ENCODE measurements around the gene ATP8A1.

Gene ATP8A1

DNA sequence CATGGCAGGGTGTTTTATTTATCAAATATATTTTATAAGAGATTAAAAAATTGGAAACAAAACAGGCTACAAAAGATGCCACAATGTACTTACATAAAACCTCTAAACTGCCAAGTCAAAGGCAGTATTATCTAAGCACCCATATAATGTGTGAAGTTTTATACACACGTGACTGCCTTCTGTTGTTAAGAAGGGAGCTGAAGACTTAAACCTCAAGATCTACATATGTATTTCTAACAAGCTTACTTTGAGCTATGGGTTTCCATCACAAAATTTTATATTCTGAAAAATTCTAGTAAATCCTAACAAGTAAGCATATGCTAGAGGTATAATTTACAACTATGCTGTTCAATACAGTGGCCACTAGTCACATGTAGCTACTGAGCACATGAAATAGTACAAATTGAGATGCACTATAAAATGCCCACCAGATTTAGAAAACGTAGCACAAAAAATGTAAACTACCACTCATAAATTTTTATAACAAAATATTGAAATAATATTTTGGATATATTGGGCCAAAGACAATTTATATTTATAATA, 9.8 kb downstream of the ATP8A1 start:
- no peak for DNase-seq

DNA sequence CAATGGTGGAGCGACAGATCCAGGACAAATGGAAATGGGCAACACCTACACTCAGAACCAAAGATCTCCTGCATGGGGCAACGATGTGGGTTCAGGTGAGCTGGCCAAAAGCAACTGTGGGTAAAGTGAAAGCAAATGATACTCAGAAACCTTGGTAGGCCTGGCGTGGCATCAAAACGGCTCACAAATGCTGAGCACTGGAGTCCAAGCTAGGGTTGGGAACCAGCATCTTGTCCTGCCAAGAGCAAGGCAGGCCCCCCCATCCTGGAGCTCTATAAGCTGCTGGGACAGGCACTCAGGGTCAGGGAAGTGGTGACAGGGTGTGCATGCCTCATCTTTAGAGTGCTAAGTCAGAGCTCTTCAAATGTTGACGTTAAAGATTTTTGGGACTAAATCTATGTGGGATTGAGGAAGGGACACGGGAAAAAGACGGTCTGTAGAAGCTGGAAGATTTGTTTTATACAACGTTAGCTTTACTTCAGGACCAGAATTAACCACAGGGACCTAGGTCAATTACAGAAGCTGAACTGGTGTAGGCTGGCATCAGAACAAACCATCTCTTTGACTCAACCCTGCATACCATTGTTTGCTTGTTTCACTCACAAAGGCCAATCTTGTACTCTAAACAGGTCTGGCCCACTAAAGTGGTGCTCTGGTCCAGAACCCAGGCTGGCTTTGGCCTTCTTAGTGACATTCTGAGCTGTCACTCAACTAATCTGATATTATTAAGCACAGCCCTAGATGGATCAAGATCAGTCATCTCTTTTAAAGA, 10.7 kb downstream of the ATP8A1 start:
- DNase-seq, result no peak

DNA sequence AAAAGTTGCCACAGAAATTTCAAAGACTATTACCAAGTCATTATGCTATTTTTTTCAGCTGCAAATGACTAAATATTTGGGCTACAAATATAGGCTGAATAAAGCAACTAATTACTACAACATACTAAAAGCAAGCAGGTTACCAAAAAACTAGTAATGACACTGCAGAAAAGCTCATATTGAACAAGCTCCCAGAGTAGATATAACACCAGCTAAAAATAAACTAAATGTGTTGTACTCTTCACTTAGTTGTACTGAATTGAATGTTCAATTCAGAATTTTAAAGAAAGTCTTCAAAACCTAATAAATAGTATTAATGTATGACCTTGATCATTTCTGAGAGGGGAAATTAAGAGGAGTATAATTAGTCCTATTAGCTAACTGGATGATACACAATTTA, 12.0 kb downstream of the ATP8A1 start:
- no peak for DNase-seq

DNA sequence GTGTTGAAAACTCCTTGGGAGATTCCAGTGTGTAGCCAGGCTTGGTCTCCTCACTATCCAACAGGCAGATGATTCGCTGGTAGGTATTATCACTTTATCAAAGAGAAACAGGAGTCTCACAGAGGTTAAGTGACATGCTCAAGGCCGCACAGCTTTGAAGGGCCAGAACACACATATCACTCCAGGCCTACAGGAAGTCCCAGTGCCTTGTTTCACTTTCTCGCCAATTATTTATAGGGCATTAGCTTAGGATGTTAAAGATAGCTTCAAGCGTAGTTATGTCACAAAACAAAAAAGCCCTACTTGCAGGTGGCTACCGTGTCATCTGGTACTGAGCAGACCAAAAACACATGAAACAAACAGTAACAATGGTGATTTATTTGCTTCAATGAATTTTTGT, 13.2 kb downstream of the ATP8A1 start:
- no peak for DNase-seq

DNA sequence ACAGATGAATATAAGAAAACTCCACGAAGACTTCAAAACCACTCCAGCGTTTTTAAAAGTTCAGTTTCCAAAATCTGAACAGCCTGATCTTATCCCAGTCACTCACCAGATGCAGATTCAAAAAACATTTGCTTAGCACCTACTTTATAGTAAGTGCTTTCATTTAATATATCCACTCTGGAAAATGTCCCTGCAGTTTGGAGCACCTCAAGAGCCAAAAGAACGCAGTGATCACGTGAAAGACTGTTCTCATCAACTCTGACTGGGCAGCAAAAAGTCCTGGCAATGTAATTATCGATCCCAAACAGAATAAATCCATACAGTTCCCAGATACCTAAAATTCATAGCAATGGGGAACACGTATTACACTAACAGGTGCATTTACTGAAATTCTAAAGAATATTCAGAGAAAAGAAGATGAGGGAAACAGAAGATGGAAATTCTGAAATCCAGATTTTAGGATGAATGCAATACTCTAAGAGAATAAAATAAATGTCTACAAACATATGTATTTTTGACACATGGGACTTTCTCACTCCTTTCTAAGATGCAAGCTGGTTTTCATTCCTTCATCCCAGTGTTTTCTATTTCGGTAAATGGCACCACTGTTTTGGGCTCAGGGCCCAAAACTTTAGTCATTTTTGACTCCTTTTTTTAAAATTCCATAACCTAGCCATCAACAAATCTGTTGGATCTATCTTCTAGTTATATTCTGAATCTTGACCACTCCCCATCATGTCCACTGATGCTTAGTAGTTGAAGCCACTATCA, 13.9 kb downstream of the ATP8A1 start:
- no peak for DNase-seq

DNA sequence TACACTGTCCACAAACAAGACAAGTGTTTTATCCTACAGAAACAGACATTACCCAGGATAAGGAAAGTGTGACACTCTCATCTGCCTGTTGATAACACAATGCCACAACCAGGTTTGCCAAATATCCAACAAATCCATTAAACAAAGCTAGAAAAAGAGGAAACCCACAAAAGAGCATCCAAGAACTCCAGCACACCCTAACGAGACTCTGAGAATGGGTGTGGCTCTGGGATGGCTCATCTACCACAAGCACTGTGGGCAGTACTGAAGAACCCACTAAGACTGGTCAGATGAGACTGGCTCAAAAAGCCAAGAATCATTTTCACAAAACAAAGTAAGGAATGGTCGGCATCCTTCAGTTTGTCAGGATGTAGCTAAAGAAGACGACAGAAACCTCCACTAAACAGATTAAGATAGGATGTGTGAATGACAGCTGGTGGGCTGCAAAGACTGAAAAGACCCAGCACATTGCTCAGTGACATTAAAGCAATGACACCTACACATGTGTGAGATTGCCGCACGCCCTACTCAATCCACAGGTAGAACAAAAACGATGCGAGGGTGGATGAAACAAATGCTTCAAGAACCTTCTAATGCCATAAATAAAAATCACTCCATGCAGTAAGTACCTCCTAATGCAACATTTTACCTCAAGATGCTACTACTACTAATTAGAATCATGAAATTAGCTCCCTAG, 14.7 kb downstream of the ATP8A1 start:
- no peak for DNase-seq

DNA sequence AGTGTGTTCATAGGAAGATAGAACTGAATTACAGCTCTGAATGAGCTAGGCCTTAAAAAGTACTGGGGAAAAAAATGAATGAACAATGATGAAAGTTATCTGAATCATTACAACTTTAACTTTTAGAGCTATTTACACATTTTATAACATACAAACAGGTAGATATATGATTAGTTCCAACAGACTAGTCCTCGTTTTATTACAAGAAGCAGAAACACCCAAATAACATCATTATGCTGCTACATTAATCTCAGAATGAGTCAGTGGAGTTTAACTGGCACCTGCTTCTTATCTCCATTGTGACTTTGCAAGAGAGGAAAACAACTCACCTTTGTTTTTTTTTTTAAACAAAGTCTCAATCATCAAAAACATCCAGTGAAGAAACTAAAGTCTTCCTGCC, 15.2 kb downstream of the ATP8A1 start:
- no peak for DNase-seq

DNA sequence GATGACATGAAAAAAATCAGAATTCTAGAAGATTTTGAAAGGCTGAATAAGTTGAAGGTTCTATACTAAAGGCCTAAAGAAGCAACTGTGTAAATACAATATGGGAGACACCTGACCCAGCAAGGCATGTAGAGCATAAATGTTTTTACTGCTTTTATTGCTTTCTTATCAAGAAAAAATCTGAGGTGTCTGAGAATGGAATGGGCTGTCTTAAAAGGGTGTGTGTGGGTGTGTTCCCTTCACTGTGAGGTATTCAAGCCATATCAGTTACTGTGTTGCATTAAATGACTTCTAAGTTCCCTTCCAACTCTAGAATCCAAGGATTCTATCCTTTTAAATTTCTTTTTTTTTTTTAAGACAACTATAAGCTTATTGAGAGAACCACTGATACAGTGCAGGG, 15.7 kb downstream of the ATP8A1 start:
- no peak for DNase-seq

DNA sequence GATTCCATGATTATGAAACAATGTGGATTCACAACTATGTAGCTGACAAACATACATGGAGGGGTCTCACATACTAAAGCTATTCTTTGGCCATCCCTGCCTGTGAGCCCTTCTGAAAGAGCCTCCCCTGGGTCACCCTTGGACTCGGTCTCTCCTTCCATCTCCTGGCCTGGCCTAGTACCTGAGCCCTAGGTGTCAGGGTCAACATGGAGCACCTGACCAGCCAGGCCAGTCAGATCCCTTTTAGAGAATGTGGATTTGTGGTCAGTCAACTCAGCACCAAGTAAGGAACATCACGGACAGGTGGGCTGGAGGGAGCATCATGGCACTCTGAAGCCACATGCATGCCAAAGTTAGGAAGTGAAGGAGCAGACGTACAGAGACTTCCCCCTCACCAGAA, 16.3 kb downstream of the ATP8A1 start:
- DNase-seq, result no peak

DNA sequence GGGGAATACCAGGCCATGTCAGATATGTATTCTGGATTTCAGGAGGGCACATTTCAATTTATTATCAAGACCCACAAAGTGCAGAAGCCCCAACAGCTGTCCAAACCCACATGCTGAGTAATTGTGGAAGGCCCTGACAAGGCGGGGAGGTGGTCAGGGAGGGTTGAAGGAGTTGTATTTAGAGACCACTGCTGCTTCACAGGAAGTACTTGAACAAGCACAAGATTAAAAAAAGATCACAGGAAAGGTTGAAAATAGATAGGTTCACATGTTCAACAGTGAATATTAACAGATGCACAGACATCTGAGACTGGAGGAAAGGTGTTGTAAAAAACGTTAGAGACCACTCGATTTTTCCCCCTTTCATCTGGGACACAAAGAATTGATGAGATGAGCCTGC, 17.9 kb downstream of the ATP8A1 start:
- no peak for DNase-seq

DNA sequence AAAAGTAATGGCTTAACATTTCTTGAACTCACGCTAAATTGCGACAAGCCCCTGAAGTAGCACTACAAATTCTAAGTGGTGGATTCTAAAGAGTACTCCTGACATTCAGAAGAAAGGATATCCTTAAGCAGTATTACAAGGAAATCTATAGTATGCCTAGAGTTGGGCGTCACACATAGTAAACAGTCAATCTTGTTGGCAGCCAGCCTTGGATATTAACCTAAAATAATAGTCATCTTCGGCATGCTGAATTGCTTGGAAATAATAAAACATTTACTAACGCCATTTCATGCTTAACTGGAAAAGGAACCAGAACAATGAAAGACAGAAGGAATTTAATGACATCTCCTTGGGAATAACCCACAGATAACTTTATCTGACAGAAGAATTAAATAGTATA, 18.6 kb downstream of the ATP8A1 start:
- DNase-seq, result no peak

DNA sequence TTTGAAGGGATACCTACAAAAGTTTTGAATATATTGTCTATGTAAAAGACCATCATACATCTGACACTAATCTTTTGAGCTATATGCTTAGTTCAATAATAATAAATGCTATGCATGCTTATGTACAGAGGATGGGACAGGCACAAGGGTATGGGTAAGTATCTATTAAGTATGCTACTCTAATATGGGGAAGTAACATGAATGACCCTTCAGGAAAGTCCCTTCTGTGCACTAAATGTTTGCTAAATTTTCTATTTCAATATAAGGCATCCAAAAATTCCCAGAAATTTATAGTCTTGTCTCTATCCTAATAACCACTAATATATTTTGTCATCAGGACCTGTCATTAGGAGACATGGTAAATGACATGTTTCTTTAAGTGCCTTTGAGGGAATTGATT, 19.0 kb downstream of the ATP8A1 start:
- no peak for DNase-seq

DNA sequence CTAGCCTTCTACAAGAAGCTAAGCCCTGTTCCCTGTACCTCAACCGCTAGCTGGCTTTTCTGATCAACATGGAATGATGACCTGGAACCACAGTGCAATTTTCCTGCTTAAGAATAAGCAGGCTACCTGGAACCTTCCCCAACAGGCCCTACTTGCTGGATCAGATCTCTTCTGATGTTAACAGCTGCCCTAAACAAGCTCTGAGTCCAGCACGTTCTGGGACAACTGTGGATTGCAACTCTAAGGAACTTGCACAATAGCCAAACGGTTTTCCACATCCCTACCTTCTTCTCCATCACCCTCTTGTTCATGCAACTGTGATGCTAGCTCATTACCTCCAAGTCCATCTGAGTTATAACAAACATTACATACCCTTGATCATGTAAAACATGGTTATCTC, 19.8 kb downstream of the ATP8A1 start:
- DNase-seq, result no peak

DNA sequence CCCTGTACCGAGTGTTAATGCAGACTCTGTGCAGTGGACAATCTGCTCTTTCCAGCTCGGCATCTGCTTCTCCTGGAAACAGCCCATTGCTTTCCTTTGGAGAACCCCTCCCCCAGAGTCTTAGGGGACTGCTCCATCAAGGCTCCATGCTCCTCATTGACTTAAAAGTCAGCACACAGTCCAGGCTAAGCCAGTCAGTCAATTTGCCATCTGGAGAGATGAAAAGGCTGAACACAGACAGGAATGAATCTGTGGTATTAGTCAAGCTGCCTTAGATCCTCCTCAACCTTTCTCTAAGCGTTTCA, 20.3 kb downstream of the ATP8A1 start:
- DNase-seq, result no peak

DNA sequence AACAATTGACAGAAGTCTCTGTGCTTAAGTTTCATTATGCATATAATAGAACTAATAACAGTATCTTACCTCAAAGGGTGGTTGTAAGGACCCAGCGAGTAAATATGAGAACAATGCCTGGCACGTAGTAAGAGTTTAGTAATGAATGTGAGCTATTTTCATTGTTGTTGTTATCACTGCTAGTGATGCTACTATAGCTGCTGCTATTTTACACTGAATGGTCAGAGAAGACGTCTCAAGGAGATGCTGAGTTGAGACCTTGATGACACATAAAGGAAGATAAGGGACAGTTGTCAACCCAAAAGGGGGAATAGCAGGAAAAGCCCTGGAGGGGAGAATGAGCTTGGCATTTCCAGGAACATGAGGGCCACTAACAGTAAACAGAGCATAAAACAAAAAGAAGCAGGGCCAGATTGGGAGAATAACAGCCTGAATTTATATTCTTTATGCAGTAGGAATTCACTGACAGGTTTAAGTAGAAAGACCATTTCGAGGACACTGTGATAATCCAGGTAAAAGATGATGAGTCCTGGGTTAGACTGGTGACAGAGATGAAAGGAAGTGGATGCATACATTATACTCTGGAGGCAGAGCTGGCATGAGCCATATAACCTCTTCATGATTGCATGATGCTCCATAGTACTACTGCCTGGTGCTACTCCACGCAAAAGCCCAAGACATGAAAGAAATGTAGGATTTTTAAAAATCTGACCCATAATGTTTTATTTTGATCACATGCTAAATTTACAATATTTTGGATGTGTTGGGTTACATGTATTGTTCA, 23.1 kb downstream of the ATP8A1 start:
- no peak for DNase-seq

DNA sequence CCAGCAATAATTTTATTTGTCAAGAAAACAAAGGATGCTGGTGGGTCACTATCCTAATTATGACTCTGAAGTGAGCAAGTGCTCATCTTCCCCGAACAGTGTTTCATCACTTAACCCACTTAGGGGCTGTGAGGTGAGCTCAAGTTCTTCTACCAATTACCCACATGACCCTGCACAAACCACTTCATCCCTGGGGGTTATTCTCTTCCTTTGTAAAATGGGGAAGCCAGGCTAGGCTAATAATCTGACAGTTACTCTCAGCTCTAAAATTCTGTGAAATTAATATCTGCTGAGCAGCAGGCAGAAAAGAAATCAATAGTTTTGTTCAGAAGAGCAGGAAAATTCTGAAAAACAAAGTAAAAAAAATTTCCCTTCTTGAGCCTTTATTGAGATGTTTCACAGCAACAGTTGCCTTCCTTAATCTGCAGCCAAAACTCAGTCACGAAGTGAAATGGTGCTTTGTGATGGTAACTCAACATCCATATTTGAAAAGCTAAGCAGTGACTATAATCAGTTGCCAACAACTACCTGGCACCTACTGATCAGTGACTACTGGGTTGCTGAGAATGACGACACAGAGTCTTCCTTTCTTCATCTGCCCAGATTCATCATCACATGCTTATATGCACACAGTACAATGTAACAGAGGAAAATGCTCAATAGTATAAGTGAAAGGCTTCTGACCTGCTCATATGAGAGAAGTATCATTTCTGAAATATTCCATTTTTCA, 24.1 kb downstream of the ATP8A1 start:
- DNase-seq, result no peak

DNA sequence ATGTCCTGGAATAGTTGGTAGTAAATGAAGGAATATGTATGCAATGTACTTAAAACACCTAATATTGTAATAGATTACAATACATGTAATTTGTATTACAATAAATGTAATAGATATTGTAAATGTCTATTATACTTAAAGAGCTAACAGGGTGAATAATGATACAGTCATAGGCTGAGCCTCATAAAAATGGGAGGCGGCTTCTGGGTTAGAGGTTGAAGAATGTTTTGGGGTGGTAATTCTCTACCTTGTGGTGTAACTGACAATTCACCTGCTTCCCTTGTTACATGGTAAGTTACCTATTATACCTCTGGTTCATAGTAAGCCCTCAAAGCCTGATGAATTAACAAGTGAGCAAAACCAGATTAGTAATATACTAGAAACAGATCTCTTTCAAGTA, 26.0 kb downstream of the ATP8A1 start:
- no peak for DNase-seq

DNA sequence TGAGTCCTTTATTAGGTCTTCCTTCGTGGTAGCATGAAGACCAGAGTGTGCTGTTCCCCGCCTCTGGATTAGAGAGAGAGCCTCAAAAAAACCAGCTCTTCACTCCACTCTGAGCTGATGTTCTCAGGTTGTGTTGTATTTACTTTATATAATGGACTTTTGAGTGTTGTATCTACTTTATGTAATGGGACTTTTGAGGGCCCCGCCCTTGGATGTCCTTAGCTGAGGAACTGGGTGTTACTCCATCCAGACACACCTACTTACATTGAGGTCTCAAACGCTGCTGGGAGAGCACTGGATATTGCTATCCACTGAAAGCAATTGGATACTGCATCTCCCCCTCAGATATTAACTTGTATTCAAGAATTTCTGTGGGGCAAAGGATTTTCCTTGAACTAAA, 28.2 kb downstream of the ATP8A1 start:
- no peak for DNase-seq

DNA sequence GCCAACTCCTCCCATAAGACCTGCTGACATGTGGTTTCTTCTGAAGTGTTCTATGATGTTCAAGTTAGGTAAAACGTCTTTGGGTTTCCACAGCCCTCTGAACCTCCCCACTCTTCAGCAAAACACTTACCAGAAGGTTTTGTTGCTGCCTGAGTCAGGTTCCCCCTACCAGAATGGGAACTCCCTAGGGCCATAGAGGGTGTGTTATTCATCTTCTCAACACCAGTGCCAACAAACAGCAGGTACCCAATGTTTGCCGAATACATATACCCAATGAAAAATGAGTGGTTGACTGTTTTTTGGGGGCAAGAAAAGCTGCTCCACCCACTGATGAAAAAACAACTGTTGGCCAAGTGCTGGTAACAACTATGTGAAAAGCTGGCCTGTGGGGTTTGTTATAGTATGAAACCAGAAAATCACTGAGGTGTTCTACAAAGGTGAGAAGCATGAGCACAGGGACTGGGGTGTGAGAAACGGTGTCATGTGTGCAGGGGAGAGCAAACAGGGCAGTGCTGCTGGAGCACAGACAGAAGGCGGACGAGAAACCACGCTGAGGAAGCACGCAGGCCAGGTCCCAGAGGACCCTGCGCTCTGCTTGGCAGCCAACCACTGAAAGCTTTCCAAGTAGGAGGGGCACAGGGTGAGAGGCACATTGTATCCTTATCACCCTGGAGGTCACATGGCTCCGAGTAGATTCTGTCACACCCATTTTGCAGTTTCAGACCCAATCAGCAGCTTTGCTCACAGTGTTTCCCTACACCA, 28.8 kb downstream of the ATP8A1 start:
- peak; percentile 21 to 32 for DNase-seq

DNA sequence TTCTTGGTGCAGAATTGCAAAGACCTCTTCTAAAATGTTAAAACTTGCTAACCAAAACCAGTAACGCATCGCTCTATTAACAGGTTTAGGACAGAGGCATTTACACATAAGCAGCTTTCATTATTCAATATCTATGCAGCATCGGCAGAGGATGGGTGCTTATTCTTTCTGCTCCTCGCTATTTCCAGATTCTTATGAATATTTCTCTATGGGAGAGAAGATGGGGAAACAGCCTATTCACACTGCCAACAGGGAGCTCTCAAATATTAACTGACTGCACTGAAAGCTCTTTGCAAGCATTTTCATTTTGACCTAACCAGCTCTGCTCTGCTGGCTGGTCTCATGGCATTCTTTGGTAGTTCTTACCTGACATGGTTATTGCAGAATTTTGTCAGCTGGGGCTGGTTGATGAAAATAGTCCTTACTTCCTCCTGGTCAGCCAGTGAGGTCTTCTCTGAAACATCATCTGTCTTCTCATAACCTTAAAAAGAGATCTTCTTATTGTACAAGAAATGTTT, 30.2 kb downstream of the ATP8A1 start:
- DNase-seq, result no peak

DNA sequence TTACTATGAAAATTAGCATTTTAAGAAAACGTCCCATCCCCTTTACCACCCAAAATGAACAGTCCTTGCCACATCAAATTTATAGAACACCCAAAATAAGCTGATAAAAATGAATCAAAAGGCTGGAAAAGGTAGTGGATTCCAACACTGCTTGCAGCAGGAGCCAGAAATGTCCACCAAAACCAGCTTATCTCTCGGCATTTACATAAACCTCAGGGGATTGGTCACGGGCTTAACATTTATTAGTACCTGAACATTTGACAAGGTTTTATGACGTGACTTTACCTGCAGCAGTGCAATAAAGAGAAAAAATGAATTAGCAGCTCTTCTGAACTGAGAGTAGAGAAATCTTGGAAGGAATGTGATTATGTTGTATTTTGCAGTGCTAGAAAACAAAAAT, 31.6 kb downstream of the ATP8A1 start:
- DNase-seq, result no peak

All from activated CD4-positive, alpha-beta T cell treated with anti-CD3 and anti-CD28 coated beads for 4 hours (primary cell).